GM21619 (cell line): ENCODE results near the gene DIMT1.

Experiments used
- ATAC-seq: cut with Tn5 transposase; IDR thresholded peaks from one replicate; pipeline ENCODE4 v1.9.1; 2021; ENCODE audit not compliant: unreplicated experiment

Gene DIMT1

GRCh38 chr5:62372600-62372999 is 31.1 kb downstream of the DIMT1 start:
- no peak for ATAC-seq

GRCh38 chr5:62371409-62371808 is 32.3 kb downstream of the DIMT1 start:
- ATAC-seq, result no peak

- ATAC-seq, result no peak
Observed at GRCh38 chr5:62369039-62369438, 34.7 kb downstream of the DIMT1 start.

- no peak for ATAC-seq
Observed at GRCh38 chr5:62362701-62363100, 41.0 kb downstream of the DIMT1 start.

- ATAC-seq, result peak; percentile 91
Observed at GRCh38 chr5:62354028-62354874, 49.5 kb downstream of the DIMT1 start.

GRCh38 chr5:62348723-62349481 is 54.8 kb downstream of the DIMT1 start:
- ATAC-seq, result no peak

GRCh38 chr5:62347928-62348327 is 55.8 kb downstream of the DIMT1 start:
- ATAC-seq, result no peak

GRCh38 chr5:62346748-62347147 is 57.0 kb downstream of the DIMT1 start:
- ATAC-seq, result no peak

GRCh38 chr5:62343428-62343827 is 60.3 kb downstream of the DIMT1 start:
- no peak for ATAC-seq

GRCh38 chr5:62342476-62342837 is 61.2 kb downstream of the DIMT1 start:
- peak; percentile 49 for ATAC-seq

GRCh38 chr5:62341783-62342475 is 61.8 kb downstream of the DIMT1 start:
- peak; percentile 71 for ATAC-seq

- ATAC-seq, result no peak
Observed at GRCh38 chr5:62340979-62341378, 62.7 kb downstream of the DIMT1 start.

- ATAC-seq, result no peak
Observed at GRCh38 chr5:62340392-62340791, 63.3 kb downstream of the DIMT1 start.
